Measurements from ENCODE around the gene ELL. TPM values are rescaled to one million over a fixed set of nuclear protein-coding genes. Genes with fewer than 3 reads are reported as not detected.
A peak's percentile ranks its signal among the peaks of the same experiment; 100 is the strongest.

The ELL gene
- total RNA-seq, 4 donors from 2014 or later = 5.9 to 12.8 (median 9.9) TPM

DNA sequence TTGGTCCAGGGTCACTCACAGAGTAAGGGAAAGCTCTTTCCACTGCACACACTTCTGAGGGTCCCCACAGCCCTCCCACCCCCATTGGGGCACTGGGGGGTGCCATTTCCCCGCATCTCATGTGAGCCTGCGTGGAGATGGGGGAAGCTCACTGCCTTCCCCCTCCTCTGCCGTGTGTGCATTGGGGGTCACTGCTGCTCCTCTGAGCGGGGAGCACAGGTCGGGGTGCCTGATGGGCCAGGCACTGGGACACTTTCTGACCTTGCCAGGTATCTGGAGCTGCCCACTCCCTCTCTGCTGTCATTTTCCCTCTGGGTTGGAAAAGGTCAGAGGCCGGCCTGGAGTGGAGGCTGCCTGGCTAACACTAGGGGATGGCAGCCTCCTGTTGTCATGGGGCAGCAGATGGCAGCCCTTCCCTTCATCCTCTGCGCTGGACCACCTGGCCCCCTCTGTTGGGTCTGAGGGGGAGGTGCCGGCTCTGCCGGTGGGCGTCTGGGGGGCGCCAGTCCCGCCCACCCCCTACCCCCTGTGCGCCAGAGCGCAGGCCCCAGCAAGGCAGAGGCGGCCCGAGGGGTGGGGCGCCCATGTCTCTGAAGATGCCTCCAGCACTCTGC is 93.6 kb downstream of the ELL start:
- Histone ChIP-seq H3K4me1 (peaks cover 30 to 85% (median 46%) of the 10 kb centered on the region in 3 donors), H3K27ac (peak overlapping the region; percentile 64 to 84 (median 74)), H3K27me3 (peaks cover 0 to 4% (median 0%) of the 10 kb centered on the region in 4 donors), H3K4me3 (peak overlapping the region in 2 of 4 donors; percentile 46 to 65), H3K9me3 (no peaks in the 10 kb centered on the region), H3K36me3 (peaks cover 0 to 6% (median 0%) of the 10 kb centered on the region in 3 donors)
- intact Hi-C loops (cut with DNase I) = no loop called here
- WGBS, 2 donors = 70 to 74% methylated on average over 2 to 3 of the region's 17 CpGs
- TF ChIP-seq POLR2A (IDR thresholded peaks at IDR 0.05) = no peak
- TF ChIP-seq, protein P1, sequence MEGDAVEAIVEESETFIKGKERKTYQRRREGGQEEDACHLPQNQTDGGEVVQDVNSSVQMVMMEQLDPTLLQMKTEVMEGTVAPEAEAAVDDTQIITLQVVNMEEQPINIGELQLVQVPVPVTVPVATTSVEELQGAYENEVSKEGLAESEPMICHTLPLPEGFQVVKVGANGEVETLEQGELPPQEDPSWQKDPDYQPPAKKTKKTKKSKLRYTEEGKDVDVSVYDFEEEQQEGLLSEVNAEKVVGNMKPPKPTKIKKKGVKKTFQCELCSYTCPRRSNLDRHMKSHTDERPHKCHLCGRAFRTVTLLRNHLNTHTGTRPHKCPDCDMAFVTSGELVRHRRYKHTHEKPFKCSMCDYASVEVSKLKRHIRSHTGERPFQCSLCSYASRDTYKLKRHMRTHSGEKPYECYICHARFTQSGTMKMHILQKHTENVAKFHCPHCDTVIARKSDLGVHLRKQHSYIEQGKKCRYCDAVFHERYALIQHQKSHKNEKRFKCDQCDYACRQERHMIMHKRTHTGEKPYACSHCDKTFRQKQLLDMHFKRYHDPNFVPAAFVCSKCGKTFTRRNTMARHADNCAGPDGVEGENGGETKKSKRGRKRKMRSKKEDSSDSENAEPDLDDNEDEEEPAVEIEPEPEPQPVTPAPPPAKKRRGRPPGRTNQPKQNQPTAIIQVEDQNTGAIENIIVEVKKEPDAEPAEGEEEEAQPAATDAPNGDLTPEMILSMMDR (IDR thresholded peaks at IDR 0.05) = no peak
- DNase-seq = no peak

DNA sequence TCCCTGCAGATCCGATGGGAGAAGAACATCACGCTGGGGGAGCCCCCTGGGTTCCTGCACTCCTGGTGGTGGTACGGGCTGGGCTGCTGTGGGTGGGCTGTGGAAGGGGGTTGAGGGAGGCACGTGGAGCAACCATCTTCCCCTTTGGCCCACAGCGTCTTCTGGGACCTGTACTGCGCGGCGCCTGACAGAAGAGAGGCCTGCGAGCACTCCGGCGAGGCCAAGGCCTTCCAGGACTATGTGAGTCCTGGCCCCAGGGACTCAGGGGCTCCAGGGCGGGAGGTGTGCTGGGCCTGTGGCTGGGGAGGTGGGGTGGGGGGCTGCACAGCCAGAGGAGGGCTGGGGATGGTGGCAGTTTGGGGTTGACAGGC is 94.1 kb downstream of the ELL start:
- H3K27ac ChIP-seq = no peak overlapping the region
- no peak for DNase-seq
- WGBS, 2 donors = no CpG with 5 or more reads among the region's 12 CpGs
- no peak for TF ChIP-seq POLR2A (IDR thresholded peaks at IDR 0.05)
- TF ChIP-seq, protein P1 (IDR thresholded peaks at IDR 0.05) = no peak
- H3K27me3 ChIP-seq = no peaks in the 10 kb centered on the region
- no peaks in the 10 kb centered on the region for H3K9me3 ChIP-seq
- H3K36me3 ChIP-seq = peaks cover 0 to 6% (median 0%) of the 10 kb centered on the region in 3 donors
- peaks cover 24 to 85% (median 41%) of the 10 kb centered on the region in 3 donors for H3K4me1 ChIP-seq
- H3K4me3 ChIP-seq = no peak overlapping the region
- intact Hi-C loops (cut with DNase I) = no loop called here

DNA sequence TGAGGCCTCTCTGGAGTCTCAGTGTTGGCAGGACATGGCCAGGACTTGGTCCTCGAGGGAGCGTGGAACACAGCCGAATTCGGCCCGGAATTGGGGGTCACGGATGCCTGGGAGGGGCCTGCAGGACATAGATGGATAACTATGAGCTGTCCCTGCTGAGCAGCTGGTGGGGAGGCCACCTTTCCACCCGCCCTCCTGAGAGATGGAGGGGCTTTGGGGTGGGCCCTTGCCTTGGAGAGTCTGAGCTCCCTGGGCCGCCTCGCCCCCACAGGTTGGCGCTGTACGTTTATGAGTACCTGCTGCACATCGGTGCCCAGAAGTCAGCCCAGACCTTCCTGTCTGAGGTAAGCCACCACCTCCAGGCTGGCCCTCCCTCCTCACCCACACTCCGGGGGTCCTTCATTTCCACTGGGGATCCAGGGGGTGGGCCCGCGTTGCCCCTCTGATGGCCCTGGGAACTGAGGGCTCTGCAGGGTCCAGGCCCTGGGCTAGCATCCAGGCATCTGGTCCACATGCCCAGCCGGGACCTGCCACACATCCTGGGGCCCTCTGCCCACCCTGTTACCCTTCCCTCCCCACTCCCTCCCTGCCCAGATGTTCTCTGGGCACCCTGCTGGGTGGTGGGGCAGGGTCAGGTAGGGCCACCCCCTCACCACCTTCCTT is 94.7 kb downstream of the ELL start:
- WGBS, 2 donors = 60 to 68% methylated on average over 2 to 7 of the region's 16 CpGs
- H3K27ac ChIP-seq = peak overlapping the region in 2 of 4 donors; percentile 67 to 81

DNA sequence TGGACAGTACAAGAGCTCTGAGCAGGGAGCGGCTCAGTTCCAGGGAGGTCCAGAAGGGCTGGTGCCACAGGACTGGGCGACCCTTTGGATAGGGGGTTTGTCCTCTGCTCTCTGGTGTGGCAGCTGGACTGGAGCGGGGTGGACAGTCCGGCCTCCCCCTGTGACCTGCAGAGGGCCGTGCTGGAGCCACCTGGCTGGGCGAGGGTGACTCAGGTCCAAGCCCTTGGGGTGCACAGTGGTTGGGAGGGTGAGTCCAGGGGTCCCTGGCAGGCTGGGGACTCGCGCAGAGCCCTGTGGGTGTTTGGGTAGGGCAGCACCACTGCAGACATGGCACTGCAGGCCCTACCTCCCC is 95.5 kb downstream of the ELL start:
- peaks cover 23 to 93% (median 43%) of the 10 kb centered on the region in 3 donors for H3K4me1 ChIP-seq
- no CpG with 5 or more reads among the region's 8 CpGs for WGBS, 2 donors

More for the DNA sequence above, 94.7 kb downstream of the ELL start:
- H3K36me3 ChIP-seq = peaks cover 0 to 6% (median 0%) of the 10 kb centered on the region in 3 donors
- H3K4me1 ChIP-seq = peaks cover 23 to 85% (median 41%) of the 10 kb centered on the region in 3 donors
- no peak overlapping the region for H3K4me3 ChIP-seq
- intact Hi-C loops (cut with DNase I) = no loop called here
- DNase-seq = no peak
- H3K9me3 ChIP-seq = no peaks in the 10 kb centered on the region
- no peak for TF ChIP-seq POLR2A (IDR thresholded peaks at IDR 0.05)
- no peaks in the 10 kb centered on the region for H3K27me3 ChIP-seq

DNA sequence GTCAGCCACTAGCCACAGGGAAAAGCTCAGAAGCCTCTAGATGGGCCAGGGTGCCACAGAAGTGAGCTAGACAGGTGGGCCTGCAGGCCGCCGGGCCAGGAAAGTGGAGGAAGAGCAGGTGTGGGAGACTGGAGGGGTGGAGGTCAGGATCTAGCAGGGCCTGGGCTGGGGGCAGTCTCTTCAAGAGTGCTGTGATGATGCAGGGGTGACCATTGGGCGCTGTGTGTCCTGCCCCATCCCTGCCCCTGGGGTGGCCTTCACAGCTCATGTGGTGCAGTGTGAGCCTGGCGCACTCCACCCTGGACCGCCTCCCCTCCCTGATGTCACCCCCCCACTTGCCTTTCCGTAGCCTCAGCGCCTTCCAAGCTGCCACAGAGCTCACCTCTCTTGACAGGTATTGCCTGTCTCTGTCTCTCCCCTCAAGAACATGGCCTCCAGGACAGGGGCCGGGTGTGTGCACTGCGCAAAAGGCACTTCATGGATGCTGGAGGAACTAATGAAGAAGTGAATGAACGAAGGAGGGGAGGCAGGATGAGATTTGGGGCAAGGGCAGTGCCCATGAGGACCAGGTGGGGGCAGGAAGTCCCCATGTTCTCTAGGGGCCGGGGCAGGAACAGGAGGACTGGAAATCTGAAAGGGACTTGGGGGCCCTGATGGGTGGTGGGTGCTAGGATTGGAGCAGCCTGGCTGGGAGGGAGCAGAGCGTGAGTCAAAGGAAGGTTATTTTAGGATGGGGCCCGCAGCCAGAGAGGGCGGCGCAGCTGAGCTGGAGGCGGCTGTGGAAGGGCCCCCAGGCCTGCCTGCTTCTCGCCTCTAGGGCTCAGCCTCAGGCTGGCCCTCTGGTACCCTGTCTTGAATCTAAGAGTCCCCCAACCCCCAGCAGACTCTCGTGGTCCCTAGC is 96.1 kb downstream of the ELL start:
- peaks cover 27 to 98% (median 49%) of the 10 kb centered on the region in 3 donors for H3K4me1 ChIP-seq
- H3K4me3 ChIP-seq = no peak overlapping the region

More for the DNA sequence above, 95.5 kb downstream of the ELL start:
- intact Hi-C loops (cut with DNase I) = no loop called here
- H3K9me3 ChIP-seq = no peaks in the 10 kb centered on the region
- no peaks in the 10 kb centered on the region for H3K27me3 ChIP-seq
- H3K36me3 ChIP-seq = peaks cover 0 to 6% (median 0%) of the 10 kb centered on the region in 3 donors
- peak overlapping the region in 3 of 4 donors; percentile 52 to 81 (median 67) for H3K27ac ChIP-seq
- TF ChIP-seq POLR2A (IDR thresholded peaks at IDR 0.05) = no peak
- TF ChIP-seq, protein P1 (IDR thresholded peaks at IDR 0.05) = no peak
- DNase-seq = no peak
- no peak overlapping the region for H3K4me3 ChIP-seq

More for the DNA sequence above, 96.1 kb downstream of the ELL start:
- TF ChIP-seq POLR2A (IDR thresholded peaks at IDR 0.05) = no peak
- TF ChIP-seq, protein P1 (IDR thresholded peaks at IDR 0.05) = no peak
- DNase-seq = no peak
- H3K27me3 ChIP-seq = no peaks in the 10 kb centered on the region
- peak overlapping the region in 3 of 4 donors; percentile 52 to 81 (median 67) for H3K27ac ChIP-seq
- intact Hi-C loops (cut with DNase I) = no loop called here
- WGBS, 2 donors = 44 to 46% methylated on average over 10 to 11 of the region's 18 CpGs
- peaks cover 0 to 6% (median 0%) of the 10 kb centered on the region in 3 donors for H3K36me3 ChIP-seq
- H3K9me3 ChIP-seq = no peaks in the 10 kb centered on the region

All from esophagus squamous epithelium (tissue), 5 donors.